CD14-positive monocyte (primary cell): ENCODE data around the gene SWT1. TPM values are rescaled to one million over a fixed set of nuclear protein-coding genes. Genes with fewer than 3 reads are reported as not detected.
"Not testable (repeated sequence)": the region's sequence is repeated elsewhere in the genome, so short reads cannot be mapped to it uniquely, and the experiment has no call there.

Source experiments
- DNase-seq, 3 donors: peaks; one replicate each; pipeline ENCODE4 v3.0.0-alpha.2; 2011 to 2022
- H2AFZ ChIP-seq: 2 replicates; pipeline ENCODE4 v1.6.0; 2012; ENCODE audit warnings: mild to moderate bottlenecking, low read depth, low read length, inconsistent platforms; ENCODE audit not compliant: insufficient read depth, poor library complexity, severe bottlenecking
- H3K27ac ChIP-seq, 2 donors: 1 replicate in 1 of 2; 2 replicates in 1 of 2; pipeline ENCODE4 v1.5.1; 2012 to 2013; ENCODE audit warnings: low read length in 2 of 2, control low read depth in 1 of 2, inconsistent platforms in 1 of 2, low read depth in 1 of 2, mild to moderate bottlenecking in 1 of 2
- H3K27me3 ChIP-seq, 2 donors: one replicate each; pipeline versions ENCODE4 v1.6.0 to v1.6.1; 2011 to 2013; ENCODE audit warnings: low read length in 2 of 2; ENCODE audit not compliant: control insufficient read depth in 2 of 2, insufficient read depth in 2 of 2
- H3K36me3 ChIP-seq, 2 donors: replicated peaks in 1 of 2; 1 replicate in 1 of 2; 2 replicates in 1 of 2; pipeline versions ENCODE4 v1.5.1 to v1.6.1; 2012 to 2013; ENCODE audit warnings: low read length in 2 of 2, control low read depth in 1 of 2, inconsistent platforms in 1 of 2, mild to moderate bottlenecking in 1 of 2; ENCODE audit not compliant: insufficient read depth in 2 of 2, control insufficient read depth in 1 of 2
- H3K4me1 ChIP-seq, 2 donors: 1 replicate in 1 of 2; 2 replicates in 1 of 2; pipeline versions ENCODE4 v1.5.1 to v1.6.1; 2012 to 2013; ENCODE audit warnings: low read length in 2 of 2, control low read depth in 1 of 2, inconsistent platforms in 1 of 2, mild to moderate bottlenecking in 1 of 2, moderate library complexity in 1 of 2; ENCODE audit not compliant: insufficient read depth in 2 of 2, control insufficient read depth in 1 of 2
- H3K4me2 ChIP-seq: replicated peaks from 2 replicates; pipeline ENCODE3; 2012; ENCODE audit warnings: low read length, moderate library complexity, mild to moderate bottlenecking; ENCODE audit not compliant: poor library complexity, severe bottlenecking; ENCODE audit errors: extremely low read depth
- H3K4me3 ChIP-seq, 3 experiments: fragments of 200-600 bp in 1 of 3; sonication (generic) in 1 of 3; replicated peaks in 1 of 3; 1 replicate in 2 of 3; 2 replicates in 1 of 3; pipeline ENCODE4 v1.5.1; 2011 to 2013; ENCODE audit warnings: low read length in 3 of 3, mild to moderate bottlenecking in 3 of 3, control low read depth in 2 of 3, low read depth in 2 of 3, inconsistent platforms in 1 of 3, moderate library complexity in 1 of 3
- H3K79me2 ChIP-seq: 2 replicates; pipeline ENCODE4 v1.6.0; 2012; ENCODE audit warnings: mild to moderate bottlenecking, control low read depth, inconsistent platforms, low read length, moderate library complexity; ENCODE audit not compliant: insufficient read depth
- H3K9ac ChIP-seq: 2 replicates; pipeline ENCODE4 v1.6.0; 2017; ENCODE audit warnings: low read length, mild to moderate bottlenecking; ENCODE audit not compliant: insufficient read depth, poor library complexity, severe bottlenecking
- H3K9me3 ChIP-seq, 2 donors: replicated peaks in 1 of 2; 1 replicate in 1 of 2; 2 replicates in 1 of 2; pipeline versions ENCODE4 v1.5.1 to v1.6.1; 2012 to 2013; ENCODE audit warnings: low read length in 2 of 2, control low read depth in 1 of 2; ENCODE audit not compliant: control insufficient read depth in 1 of 2, insufficient read depth in 1 of 2
- H4K20me1 ChIP-seq: 2 replicates; pipeline ENCODE4 v1.6.0; 2012; ENCODE audit warnings: mild to moderate bottlenecking, low read length, control low read depth, moderate library complexity; ENCODE audit not compliant: insufficient read depth
- H3K27ac Mint-ChIP-seq, 7 donors: one replicate each; pipeline ENCODE4 v1.8.0; 2020; ENCODE audit warnings: mild to moderate bottlenecking in 7 of 7, mixed read lengths in 7 of 7, moderate library complexity in 6 of 7, inconsistent platforms in 2 of 7
- H3K27me3 Mint-ChIP-seq, 3 donors: one replicate each; pipeline ENCODE4 v1.8.0; 2021 to 2022; ENCODE audit warnings: low read depth in 3 of 3, mild to moderate bottlenecking in 3 of 3, mixed read lengths in 3 of 3, moderate library complexity in 3 of 3, inconsistent platforms in 1 of 3
- H3K36me3 Mint-ChIP-seq, 2 donors: one replicate each; pipeline ENCODE4 v1.8.0; 2020; ENCODE audit warnings: mixed read lengths in 2 of 2, inconsistent platforms in 1 of 2, mild to moderate bottlenecking in 1 of 2
- H3K4me1 Mint-ChIP-seq: one replicate; pipeline ENCODE4 v1.8.0; 2020; ENCODE audit warnings: mild to moderate bottlenecking, mixed read lengths
- H3K4me3 Mint-ChIP-seq, 2 donors: one replicate each; pipeline ENCODE4 v1.8.0; 2020; ENCODE audit warnings: mild to moderate bottlenecking in 2 of 2, mixed read lengths in 2 of 2, moderate library complexity in 1 of 2
- H3K9me3 Mint-ChIP-seq, 7 donors: one replicate each; pipeline ENCODE4 v1.8.0; 2020 to 2022; ENCODE audit warnings: mixed read lengths in 7 of 7, mild to moderate bottlenecking in 6 of 7, moderate library complexity in 6 of 7, inconsistent platforms in 2 of 7
- CTCF ChIP-seq: fragments of 200-600 bp; IDR thresholded peaks from one replicate; pipeline ENCODE4 v1.8.0; 2022; ENCODE audit warnings: antibody characterized with exemption, mild to moderate bottlenecking
- WGBS: methylation state at CpG from one replicate; pipeline ENCODE4 v1.1.5; 2013; ENCODE audit warnings: missing lambda C conversion rate; ENCODE audit not compliant: insufficient coverage; 5-methylcytosine and 5-hydroxymethylcytosine counted together
- intact Hi-C, 2 donors: fragments of 100-400 bp; cut with micrococcal nuclease; formaldehyde crosslinking; loops; one replicate each; pipeline versions ENCODE4 v1.15.0 to v1.15.1; 2023
- polyA plus RNA-seq, 3 donors: library from polyadenylated mRNA; depleted of rRNA in 1 of 3; unstranded in 2 of 3; stranded (reverse) in 1 of 3; fragments of 300-500 nt in 2 of 3; fragments of >200 nt in 1 of 3; fragmentation: Illumina TruSeq in 2 of 3; gene quantifications; 1 replicate in 2 of 3; 2 replicates in 1 of 3; pipeline ENCODE4 v1.2.3, GENCODE V29; 2012 to 2021

The SWT1 gene
- polyA plus RNA-seq, 3 donors = 0.89 to 2.8 (median 1.7) TPM

- peak overlapping the region in 2 of 7 donors; percentile 2 to 7 for H3K27ac Mint-ChIP-seq
- H3K36me3 ChIP-seq = no peaks in the 10 kb centered on the region
- H4K20me1 ChIP-seq = peaks cover 23% of the 10 kb centered on the region
- no peaks in the 10 kb centered on the region for H3K27me3 Mint-ChIP-seq
- no peaks in the 10 kb centered on the region for H3K27me3 ChIP-seq
- no peak overlapping the region for H3K9ac ChIP-seq
- no peak overlapping the region for H3K4me2 ChIP-seq
- H3K79me2 ChIP-seq = peaks cover 29% of the 10 kb centered on the region
- intact Hi-C loops = loop anchor here (5.0 to 10.0 kb wide), 4 partner anchors 53 to 356 kb away; partner anchors contain the start of genes SWT1 (in 2 of the 2) and TRMT1L (in 2 of the 2)
- peaks cover 0 to 9% (median 4%) of the 10 kb centered on the region in 7 donors for H3K9me3 Mint-ChIP-seq
- peaks cover 28% of the 10 kb centered on the region for H3K4me1 Mint-ChIP-seq
- H3K4me1 ChIP-seq = peaks cover 28 to 29% of the 10 kb centered on the region in 2 donors
- H3K4me3 Mint-ChIP-seq = no peak overlapping the region
- no peak overlapping the region for H2AFZ ChIP-seq
- no peak for TF ChIP-seq CTCF
- no CpG with 5 or more reads among the region's 1 CpG for whole genome bisulfite sequencing
- DNase-seq = no peak
- peaks cover 2% of the 10 kb centered on the region in 2 donors for H3K36me3 Mint-ChIP-seq
- H3K27ac ChIP-seq = no peak overlapping the region
- peaks cover 0 to 7% of the 10 kb centered on the region in 2 donors for H3K9me3 ChIP-seq
- H3K4me3 ChIP-seq = no peak overlapping the region
Observed at GRCh38 chr1:185319139-185319475, 162.1 kb downstream of the SWT1 start.

- H3K27ac ChIP-seq, H3K4me3 Mint-ChIP-seq, H3K36me3 Mint-ChIP-seq, H3K4me2 ChIP-seq, H3K9me3 ChIP-seq, H3K4me3 ChIP-seq, H3K9me3 Mint-ChIP-seq, H3K9ac ChIP-seq, H2AFZ ChIP-seq, H3K79me2 ChIP-seq, H3K27me3 Mint-ChIP-seq, H3K27ac Mint-ChIP-seq, H3K36me3 ChIP-seq, H3K27me3 ChIP-seq, intact Hi-C loops, H4K20me1 ChIP-seq, DNase-seq: not testable (repeated sequence)
- H3K4me1 Mint-ChIP-seq = peaks cover 18% of the 10 kb centered on the region
- H3K4me1 ChIP-seq = peaks cover 12 to 13% of the 10 kb centered on the region in 2 donors
- WGBS = 96% methylated on average over 5 of the region's 7 CpGs
Observed at GRCh38 chr1:185321104-185321503, 164.1 kb downstream of the SWT1 start.

GRCh38 chr1:185321653-185322221, 164.8 kb downstream of the SWT1 start:
- H3K27me3 ChIP-seq, H3K9ac ChIP-seq, H4K20me1 ChIP-seq, H3K27me3 Mint-ChIP-seq, H3K79me2 ChIP-seq, H3K36me3 Mint-ChIP-seq, intact Hi-C loops, H3K9me3 ChIP-seq, H3K36me3 ChIP-seq, H3K27ac Mint-ChIP-seq, H3K4me2 ChIP-seq, DNase-seq, H3K27ac ChIP-seq, H3K4me3 Mint-ChIP-seq, H3K4me3 ChIP-seq, H3K9me3 Mint-ChIP-seq, H2AFZ ChIP-seq: not testable (repeated sequence)
- peaks cover 18% of the 10 kb centered on the region for H3K4me1 Mint-ChIP-seq
- WGBS = 99% methylated on average over 34 of the region's 36 CpGs
- peaks cover 12 to 13% of the 10 kb centered on the region in 2 donors for H3K4me1 ChIP-seq
